SK-N-SH (cell line): ENCODE measurements around the gene AMHR2.
"Not testable (repeated sequence)": the region's sequence is repeated elsewhere in the genome, so short reads cannot be mapped to it uniquely, and the experiment has no call there.

ENCODE experiments used
- CTCF ChIP-seq: fragments of 200-600 bp; sonication (generic); IDR thresholded peaks from 2 replicates; pipeline ENCODE4 v1.6.1; 2017; ENCODE audit warnings: antibody characterized with exemption, mild to moderate bottlenecking, moderate library complexity
- EZH2phosphoT487 ChIP-seq: fragments of 200-600 bp; sonication (generic); IDR thresholded peaks from 2 replicates; pipeline ENCODE4 v1.6.1; 2017; ENCODE audit warnings: low read depth, mixed run types, mild to moderate bottlenecking, antibody characterized with exemption, moderate library complexity, borderline replicate concordance
- MXI1 ChIP-seq: IDR thresholded peaks from 2 replicates; pipeline ENCODE4 v1.6.1; 2012; ENCODE audit warnings: mild to moderate bottlenecking, low read depth, low read length, improper control_type of control experiment
- POLR2AphosphoS5 ChIP-seq: IDR thresholded peaks from 2 replicates; pipeline ENCODE4 v1.6.1; 2012; ENCODE audit warnings: low read depth, low read length
- SMC3 ChIP-seq: IDR thresholded peaks from 2 replicates; pipeline ENCODE4 v1.6.1; 2012; ENCODE audit warnings: low read depth, low read length, improper control_type of control experiment

GRCh38 chr12:53402351-53402750 is 21.3 kb upstream of the AMHR2 start:
- not testable (repeated sequence) for TF ChIP-seq CTCF, POLR2AphosphoS5, MXI1, SMC3, EZH2phosphoT487
